ENCODE data around the gene CREG1.

CREG1 gene

GRCh38 chr1:167522246-167522645, 31.3 kb downstream of the CREG1 start:
- TF ChIP-seq CTCF (IDR thresholded peaks at IDR 0.05): no peak

- TF ChIP-seq CTCF (IDR thresholded peaks at IDR 0.05): no peak; the same call in 1 of the 2 replicates
Observed at GRCh38 chr1:167520711-167521206, 32.8 kb downstream of the CREG1 start.

- no peak for TF ChIP-seq CTCF (IDR thresholded peaks at IDR 0.05)
Observed at GRCh38 chr1:167518331-167518700, 35.2 kb downstream of the CREG1 start, which contains the start of gene CD247. TSS of gene CD247 (minus strand) at chr1:167518529. CDS start at chr1:167518465, 64 bp downstream.

- no peak for TF ChIP-seq CTCF (IDR thresholded peaks at IDR 0.05)
Observed at GRCh38 chr1:167517535-167518330, 35.8 kb downstream of the CREG1 start.

- no peak for TF ChIP-seq CTCF (IDR thresholded peaks at IDR 0.05)
Observed at GRCh38 chr1:167516404-167517388, 36.9 kb downstream of the CREG1 start.

- TF ChIP-seq CTCF (IDR thresholded peaks at IDR 0.05): no peak
Observed at GRCh38 chr1:167515893-167516321, 37.7 kb downstream of the CREG1 start.

GRCh38 chr1:167515461-167515860, 38.1 kb downstream of the CREG1 start:
- no peak for TF ChIP-seq CTCF (IDR thresholded peaks at IDR 0.05)

Data from LNCAP (cell line).